Stimulated activated naive CD4-positive, alpha-beta T cell treated with Interleukin-2 at 50 U/mL for 16 hours (primary cell): ENCODE measurements around the gene SLC5A2.
A peak's percentile ranks its signal among the peaks of the same experiment; 100 is the strongest.
"Not testable (repeated sequence)": the region's sequence is repeated elsewhere in the genome, so short reads cannot be mapped to it uniquely, and the experiment has no call there.

Experiments used
- DNase-seq: peaks from one replicate; lab custom pipeline; 2025; lab: John Stamatoyannopoulos, UW

Gene SLC5A2

DNA sequence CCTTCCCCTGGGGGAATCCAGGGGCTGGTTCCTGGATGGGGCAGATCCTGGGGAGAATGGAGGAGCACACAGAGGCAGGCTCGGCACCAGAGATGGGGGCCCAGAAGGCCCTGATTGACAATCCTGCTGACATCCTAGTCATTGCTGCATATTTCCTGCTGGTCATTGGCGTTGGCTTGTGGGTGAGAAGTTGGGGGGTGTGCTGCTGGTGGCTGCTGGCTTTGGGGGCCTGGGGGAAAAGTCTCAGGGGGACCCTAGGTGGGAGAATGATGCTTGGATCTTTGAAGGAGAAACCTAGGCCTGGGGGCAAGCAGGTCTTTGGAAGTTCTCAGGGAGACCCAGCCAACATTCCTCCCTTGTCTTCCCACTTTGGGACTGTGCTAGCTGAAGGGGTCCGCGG lies at the start of gene SLC5A2:
TSS of gene SLC5A2 (plus strand) at position 43 of the 400 bp plus-strand sequence. CDS start at position 57, 14 bp downstream.
- DNase-seq: no peak

GRCh38 chr16:31435341-31436220 lies 47.3 kb upstream of the SLC5A2 start:
- DNase-seq: no peak

- DNase-seq: no peak
These were observed 46.5 kb upstream of the SLC5A2 start for GRCh38 chr16:31436221-31437045.

DNA sequence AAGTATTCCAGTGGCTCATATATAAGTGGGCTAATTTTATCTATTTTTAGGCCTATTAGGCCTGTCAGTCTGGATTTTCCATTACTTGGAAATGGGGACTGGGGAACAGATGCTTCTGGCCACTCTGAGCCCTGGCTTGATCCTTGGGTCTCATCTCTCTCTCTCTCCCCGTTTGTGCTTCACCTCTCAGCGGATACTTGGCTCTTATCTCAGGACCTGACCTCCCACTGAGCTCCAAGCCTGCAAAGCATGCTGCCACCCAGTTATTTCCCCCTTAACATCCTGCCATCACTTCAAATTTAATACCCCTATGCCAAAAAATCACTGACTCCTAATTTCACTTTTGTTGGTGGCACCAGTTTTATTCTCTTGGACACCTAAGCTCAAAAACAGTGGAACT lies 44.5 kb upstream of the SLC5A2 start:
- no peak for DNase-seq

DNA sequence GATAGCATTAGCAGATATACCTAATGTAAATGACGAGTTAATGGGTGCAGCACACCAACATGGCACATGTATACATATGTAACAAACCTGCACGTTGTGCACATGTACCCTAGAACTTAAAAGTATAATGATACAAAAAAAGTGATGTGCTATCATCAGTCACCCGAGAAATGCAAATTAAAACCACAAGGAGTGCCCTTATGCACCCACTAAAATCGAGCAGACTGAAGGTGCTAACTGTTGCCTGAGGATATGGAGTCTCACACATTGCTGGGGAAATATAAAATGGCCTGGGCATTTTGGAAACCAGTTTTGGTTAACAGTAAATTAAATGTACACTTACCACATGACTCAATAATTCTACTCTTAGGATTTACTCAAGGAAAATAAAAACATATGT lies 43.9 kb upstream of the SLC5A2 start:
- DNase-seq: not testable (repeated sequence)

DNA sequence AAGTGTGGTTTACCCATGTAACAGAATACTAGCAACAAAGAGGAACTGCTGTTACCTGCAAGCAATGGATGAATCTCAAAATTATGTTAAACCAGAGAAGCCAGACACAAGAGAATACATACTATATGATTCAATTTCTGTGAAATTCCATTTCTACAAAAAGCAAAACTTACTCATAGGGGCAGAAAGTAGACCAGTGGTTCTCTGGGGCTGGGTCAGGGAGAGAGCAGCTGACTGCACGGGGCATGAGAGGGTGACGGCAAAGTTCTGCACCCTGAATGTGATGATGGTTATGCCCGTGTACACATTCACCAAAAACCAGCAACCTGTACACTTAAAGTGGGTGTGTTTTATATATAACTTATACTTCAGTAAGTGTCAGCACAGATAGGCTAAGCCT lies 43.4 kb upstream of the SLC5A2 start:
- no peak for DNase-seq

DNA sequence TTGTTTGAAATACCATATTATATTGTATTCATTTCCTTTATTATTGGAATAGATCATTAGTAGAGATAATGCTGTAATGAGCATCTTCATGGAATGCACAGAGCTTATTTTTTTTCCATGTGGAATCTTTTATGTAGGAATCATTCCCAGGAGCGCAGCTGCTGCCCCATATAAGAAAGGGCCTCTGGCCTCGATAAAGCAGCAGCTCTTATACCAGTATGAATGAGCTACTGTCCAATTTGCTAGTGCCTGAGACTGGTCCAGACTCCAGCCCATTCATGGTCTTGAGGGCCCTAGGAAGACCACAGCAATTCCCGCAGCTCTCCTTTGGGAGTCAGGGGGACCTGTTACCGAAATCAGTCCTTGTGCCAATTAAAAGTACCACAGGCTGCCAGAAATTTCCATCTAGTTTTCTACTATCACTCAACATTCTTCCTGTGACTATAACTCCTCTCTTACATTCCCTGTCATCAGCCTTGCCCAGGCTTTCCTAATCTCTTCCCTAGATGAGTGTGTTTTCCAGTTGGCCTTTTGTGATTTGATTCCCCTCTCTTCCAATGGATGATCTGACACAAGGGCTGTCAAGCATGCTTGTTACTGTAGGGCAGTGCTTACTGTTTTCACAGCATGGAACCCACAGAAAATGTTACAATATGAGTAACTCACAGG lies 42.3 kb upstream of the SLC5A2 start:
- no peak for DNase-seq

DNA sequence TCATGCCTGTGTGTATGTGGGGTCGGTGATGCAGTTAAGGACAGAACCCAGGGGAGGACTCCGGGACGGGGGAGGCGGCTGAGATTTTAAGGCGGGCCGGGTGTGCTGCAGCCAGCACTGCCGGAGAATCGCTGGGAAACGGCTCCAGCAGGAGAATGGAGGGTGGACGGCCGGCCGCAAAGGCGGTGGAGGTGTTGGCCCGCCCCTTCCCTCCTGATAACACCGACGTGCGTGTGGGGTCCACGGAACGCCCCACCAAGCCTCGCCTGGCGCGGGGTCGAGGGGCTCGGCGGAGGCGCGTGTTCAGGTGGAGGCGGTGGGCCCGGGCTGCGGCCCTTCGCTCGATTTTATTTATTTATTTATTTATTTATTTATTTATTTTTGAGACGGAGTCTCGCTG lies 41.0 kb upstream of the SLC5A2 start:
- no peak for DNase-seq

DNA sequence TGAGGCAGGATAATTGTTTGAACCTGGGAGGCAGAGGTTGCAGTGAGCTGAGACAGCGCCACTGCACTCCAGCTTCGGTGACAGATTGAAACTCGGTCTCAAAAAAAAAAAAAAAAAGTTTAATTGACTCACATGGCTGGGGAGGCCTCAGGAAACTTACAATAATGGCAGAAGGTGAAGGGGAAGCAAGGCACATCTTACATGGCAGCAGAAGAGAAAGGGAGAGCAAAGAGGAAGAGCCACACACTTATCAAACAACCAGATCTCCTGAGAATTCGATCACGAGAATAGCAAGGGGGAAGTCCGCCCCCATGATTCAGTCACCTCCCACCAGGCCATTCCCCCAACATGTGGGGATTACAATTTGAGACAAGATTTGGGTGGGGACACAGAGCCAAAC lies 37.0 kb upstream of the SLC5A2 start:
- not testable (repeated sequence) for DNase-seq

GRCh38 chr16:31451201-31451600 lies 31.7 kb upstream of the SLC5A2 start:
- no peak for DNase-seq

DNA sequence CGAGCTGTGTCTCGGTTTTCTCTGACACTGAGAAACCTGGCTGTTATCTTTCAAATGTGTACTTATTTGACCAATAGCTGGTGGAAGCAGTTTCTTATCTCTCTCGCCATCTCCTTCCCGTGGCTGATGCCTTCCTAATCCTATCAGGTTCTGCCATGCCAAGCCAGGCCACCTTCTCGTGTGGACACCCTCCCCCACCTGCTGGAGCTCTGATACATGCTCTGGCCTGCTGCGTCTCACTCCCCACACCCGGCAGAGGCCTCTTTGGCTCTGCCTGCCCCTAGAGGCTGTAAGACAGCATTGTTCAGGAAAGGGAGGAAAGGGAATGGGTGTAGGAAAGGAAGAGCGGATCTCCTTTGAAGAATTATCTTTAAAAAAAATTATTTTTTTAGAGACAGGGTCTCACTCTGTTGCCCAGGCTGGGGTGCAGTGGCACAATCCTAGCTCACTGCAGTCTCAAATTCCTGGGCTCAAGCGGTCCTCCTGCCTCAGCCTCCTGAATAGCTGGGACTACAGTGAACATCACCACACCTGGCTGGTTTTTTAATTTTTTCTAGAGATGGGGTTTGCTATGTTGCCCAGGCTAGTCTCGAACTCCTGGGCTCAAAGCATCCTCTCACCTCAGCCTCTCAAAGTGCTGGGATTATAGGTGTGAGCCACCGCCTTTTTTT lies 31.1 kb upstream of the SLC5A2 start:
- no peak for DNase-seq

DNA sequence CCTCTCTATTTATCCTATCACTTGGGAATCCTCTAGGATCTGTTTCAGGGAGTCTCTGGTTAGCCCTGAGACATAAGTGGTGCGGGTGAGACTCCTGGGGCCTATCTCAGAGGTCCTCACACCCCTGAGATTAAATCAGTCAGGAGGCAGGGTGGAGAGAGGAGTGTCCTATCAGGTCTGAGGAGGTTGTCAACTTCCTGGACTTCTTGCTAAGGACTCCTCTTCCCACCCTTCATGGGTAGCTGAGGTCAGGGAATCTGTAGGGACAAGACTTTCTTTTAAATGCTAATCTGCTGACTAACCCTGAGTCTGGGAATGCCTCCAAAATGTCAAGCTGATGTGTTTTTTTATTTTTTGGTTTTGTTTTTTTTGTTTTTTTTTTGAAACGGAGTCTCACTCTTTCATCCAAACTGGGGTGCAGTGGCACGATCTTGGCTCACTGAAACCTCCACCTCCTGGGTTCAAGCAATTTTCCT lies 30.3 kb upstream of the SLC5A2 start:
- DNase-seq: no peak

DNA sequence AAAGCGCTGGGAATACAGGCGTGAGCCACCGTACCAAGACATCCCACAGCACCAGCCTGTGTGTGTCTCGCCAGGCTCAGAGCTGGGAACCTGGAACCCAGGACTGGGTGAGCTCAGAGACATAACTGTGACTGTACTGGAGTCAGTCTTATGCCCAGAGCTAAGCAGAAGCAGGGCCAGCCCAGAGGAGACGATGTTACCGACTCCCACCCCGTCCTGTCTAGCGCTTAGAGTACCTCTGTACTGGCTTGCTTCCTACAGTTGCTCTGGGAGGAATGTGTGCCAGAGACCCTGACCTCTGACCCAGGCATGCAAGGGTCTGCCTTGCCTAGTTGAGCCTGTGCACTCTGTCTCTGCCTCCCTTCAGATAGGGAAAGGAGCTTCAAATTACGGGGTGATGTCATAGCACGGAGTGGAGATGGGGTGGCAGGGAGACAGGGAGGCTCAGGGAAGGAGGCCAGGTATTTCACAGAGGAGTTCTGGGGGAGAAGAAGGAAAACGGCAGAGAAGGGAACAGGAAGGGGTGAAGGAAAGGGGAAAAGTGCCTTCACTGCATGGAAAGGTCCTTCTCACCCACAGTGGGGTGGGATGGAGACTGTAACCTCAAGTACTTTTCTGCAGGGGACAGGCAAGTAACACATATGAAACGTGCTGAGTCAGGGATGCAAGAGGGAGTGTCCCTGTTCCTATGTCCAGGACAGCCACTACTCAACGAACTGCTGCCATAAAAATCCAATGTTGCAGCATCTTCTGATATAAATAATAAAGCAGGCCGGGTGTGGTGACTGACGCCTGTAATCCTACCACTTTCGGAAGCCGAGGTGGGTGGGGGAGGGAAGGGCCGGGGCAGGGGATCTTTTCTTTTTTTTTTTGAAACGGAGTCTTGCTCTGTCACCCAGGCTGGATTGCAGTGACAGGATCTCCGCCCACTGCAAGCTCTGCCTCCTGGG lies 29.4 kb upstream of the SLC5A2 start:
- DNase-seq: no peak

DNA sequence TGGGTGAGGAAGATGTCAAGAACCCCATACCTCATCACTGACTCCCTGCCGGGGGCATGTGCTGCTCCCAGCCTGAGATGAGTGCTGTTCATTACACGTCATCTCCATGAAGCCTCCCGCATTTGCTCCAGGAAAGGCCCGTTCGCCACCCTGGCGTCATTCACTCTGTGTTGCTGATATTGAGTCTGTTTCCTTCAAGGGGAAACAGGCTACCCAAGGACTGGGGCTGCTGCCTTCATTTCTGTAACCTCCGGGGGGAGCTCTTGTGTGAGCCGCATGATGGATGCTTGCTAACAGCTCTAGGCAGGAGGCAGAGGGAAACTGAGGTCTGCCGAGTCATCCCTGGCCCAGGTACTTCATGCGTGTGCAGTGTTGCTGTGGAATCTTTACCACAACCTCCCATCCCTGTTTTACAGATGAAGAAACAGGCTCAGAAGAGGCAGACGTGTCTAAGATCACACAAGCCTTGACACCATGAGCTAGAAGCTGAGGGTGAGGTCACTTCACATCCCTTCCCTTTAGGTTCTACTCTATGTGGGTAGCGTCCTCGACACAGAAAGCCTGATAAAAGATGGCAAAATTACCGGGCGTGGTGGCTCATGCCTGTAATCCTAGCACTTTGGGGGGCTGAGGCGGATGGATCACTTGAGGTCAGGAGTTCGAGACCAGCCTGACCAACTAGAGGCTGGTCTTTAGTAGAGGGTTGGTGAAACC lies 27.2 kb upstream of the SLC5A2 start:
- DNase-seq: no peak

GRCh38 chr16:31456988-31457360 lies 25.9 kb upstream of the SLC5A2 start:
- no peak for DNase-seq

DNA sequence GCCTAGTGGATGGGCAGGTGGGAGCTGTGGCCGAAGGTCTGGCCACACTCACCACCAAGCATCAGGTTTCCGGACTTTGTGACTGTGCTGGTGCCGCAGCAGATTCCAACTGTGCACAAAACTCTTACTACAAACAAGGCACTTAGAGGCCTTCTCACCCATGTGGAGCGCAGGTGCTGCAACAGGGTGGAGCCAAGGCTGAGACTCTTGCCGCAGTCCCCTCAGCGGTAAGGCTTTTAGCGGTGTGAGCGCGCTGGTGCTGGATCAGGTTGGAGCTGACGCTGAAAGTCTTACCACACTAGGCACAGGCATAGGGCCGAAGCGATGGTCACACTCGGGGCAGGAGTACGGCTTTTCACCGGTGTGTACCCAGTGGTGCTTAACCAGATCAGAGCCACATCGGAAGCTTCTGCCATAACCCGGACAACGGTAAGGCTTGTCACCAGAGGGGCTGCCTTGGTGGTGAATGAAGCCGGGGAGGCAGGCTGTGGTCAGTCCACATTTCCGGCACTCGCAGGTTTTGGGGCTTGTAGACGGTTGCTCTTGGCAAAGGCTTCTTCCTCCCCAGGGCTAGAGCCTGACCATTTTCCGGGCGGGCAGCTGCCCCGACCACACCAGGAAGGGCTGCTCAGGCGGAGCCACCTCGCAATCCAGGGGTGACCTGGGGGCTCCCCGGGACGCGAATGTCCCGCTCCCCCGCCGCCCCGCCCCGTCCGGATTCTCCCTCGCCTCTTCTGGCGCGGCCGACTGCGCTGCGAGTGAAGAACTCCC lies 24.7 kb upstream of the SLC5A2 start:
- peak; percentile 52 for DNase-seq

DNA sequence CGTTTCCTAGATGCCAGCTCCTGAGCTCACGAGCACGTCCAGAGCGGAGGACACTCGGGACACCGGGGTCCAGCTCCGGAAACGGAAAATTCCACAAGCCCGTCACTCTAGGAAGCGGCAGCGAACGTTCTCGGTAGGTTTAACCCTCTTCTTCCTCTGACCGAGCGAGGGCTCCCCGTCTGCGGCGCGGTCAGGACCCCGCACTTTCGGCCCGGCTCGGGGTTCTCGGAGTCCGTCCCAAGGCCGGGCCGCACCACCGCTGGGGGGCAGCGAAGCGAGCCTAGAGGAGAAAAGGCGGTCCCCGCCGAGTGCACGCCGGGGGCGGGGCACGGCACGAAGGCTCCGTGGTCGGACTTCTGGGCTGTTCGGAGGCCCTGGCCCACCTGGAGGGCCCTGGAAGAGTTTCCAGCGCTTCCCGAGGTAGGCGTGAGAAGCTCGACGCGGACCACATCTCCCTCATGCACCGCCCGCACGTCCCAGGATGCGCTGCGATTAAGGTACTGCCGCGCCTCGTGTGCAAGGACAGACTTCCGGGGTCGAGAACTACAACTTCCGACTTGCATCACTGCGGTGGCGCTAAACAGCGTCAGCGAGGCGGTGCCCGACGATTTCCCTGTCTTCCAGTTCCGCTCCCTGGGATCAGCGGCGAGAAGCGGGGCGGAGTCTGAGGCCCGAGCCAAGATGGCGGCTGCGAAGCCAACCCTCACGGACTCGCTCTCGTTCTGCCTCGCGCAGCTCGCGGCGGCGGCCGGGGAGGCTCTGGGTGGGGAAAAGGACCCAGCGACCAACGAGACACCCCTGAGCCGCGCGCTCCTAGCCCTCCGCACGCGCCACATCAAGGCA lies 23.9 kb upstream of the SLC5A2 start, which contains the start of gene ARMC5:
TSS of gene ARMC5 (plus strand) at position 658 of the 843 bp plus-strand sequence. CDS start at position 682, 24 bp downstream.
- peak; percentile 98 for DNase-seq
